GM12864 (cell line): ENCODE measurements around the gene SCN1A.
"Not testable (repeated sequence)": the region's sequence is repeated elsewhere in the genome, so short reads cannot be mapped to it uniquely, and the experiment has no call there.

Source experiments
- DNase-seq: peaks from one replicate; pipeline ENCODE4 v3.0.0-alpha.2; 2011; ENCODE audit warnings: low read depth
- H3K4me3 ChIP-seq: 2 replicates; pipeline ENCODE4 v1.5.1; 2011; ENCODE audit warnings: mild to moderate bottlenecking, low read depth, low read length, control low read depth
- TF ChIP-seq, protein P1 (sequence below): IDR thresholded peaks from 2 replicates; pipeline ENCODE4 v1.5.1; 2011; ENCODE audit warnings: low read depth, mild to moderate bottlenecking, moderate library complexity, low read length, control low read depth, inconsistent platforms; ENCODE audit errors: missing control alignments

Gene SCN1A

DNA sequence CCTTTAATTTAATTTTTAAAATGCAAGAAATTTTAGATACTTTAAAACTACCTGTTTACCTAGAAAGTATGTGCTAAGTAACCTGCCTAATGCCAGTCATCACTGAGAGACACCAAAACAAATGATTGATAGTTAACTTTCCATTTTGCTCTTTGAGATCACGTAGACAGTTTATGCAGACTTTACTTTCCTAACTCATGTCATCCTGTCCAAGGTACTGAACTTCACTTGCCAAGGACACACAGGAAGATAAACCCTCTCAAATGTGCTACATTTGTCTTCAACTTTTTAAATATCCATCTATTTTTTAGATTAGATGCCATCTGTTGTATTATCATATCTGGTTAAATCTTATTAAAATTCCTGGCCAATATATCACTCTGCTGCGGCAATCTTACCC, 20.1 kb upstream of the SCN1A start:
- TF ChIP-seq, protein P1, sequence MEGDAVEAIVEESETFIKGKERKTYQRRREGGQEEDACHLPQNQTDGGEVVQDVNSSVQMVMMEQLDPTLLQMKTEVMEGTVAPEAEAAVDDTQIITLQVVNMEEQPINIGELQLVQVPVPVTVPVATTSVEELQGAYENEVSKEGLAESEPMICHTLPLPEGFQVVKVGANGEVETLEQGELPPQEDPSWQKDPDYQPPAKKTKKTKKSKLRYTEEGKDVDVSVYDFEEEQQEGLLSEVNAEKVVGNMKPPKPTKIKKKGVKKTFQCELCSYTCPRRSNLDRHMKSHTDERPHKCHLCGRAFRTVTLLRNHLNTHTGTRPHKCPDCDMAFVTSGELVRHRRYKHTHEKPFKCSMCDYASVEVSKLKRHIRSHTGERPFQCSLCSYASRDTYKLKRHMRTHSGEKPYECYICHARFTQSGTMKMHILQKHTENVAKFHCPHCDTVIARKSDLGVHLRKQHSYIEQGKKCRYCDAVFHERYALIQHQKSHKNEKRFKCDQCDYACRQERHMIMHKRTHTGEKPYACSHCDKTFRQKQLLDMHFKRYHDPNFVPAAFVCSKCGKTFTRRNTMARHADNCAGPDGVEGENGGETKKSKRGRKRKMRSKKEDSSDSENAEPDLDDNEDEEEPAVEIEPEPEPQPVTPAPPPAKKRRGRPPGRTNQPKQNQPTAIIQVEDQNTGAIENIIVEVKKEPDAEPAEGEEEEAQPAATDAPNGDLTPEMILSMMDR, result no peak
- DNase-seq, result no peak
- H3K4me3 ChIP-seq, result no peak overlapping the region

DNA sequence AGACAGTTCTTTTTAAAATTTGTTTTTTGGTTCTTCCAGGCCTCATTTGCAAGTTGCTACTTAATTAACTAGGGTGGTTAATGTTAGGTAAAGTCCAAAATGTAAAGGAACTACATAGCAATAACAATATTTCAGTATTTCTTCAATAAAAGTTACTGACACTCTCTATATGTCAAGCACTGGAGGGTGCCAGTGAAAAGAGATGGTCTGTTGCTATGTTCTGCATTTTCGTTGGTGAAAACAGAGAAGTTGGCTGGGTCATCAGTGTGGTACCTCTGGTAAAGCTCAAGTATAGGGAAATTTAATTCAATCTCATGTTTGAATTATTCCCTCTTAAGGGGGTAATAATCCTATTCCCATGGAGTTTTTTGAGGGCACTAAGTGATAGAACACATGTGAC, 16.3 kb upstream of the SCN1A start:
- no peak overlapping the region for H3K4me3 ChIP-seq
- TF ChIP-seq, protein P1, result no peak
- no peak for DNase-seq

DNA sequence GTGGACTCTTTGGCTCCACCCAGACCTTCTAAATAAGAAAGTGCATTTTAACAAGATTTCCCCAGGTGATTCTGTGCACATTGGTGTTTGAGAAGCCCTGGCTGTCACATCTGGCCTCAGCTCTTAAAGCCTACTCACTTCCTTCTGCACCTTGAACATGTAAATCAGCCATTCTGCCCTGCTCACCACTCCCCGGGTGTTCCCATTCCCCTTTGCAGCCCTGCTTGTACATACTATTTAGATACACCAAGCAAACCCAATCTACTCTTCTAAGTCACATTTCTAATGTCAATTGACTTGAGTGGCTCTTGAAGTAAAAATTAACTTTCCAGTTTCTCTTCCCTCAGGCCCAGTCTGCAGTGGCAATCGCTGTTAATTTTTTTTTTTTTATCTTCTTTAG, 13.1 kb upstream of the SCN1A start:
- TF ChIP-seq, protein P1, result no peak
- H3K4me3 ChIP-seq, result no peak overlapping the region
- no peak for DNase-seq

DNA sequence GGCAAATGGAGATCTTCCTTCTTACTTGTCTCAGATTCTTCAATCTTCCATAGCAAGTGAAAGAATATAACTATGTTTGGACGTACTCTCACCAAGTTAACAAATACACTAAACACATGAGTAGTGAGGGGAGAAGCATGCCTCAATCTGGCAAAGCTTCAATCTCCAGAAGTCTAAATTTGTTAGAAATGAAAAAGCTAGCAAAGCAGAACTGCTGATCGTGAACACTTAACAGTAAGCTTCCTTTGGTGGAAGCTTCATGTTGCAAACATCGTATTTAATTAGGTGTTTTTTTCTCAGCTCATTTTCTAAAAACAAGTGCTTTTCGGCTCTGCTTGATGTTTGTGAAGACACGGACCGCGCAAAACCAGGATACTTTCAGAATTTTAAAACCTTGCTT, 12.7 kb upstream of the SCN1A start:
- no peak overlapping the region for H3K4me3 ChIP-seq
- no peak for DNase-seq
- TF ChIP-seq, protein P1, result no peak

DNA sequence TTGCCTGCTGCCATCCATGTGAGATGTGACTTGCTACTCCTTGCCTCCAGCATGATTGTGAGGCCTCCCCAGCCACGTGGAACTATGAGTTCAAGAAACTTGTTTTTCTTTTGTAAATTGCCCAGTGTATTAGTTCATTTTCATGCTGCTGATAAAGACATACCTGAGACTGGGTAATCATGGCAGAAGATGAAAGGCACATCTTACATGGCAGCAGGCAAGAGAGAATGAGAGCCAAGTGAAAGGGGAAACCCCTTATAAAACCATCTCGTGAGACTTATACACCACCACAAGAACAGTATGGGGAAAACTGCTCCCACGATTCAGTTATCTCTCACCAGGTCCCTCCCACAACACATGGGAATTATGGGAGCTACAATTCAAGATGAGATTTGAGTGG, 11.7 kb upstream of the SCN1A start:
- not testable (repeated sequence) for DNase-seq, H3K4me3 ChIP-seq

DNA sequence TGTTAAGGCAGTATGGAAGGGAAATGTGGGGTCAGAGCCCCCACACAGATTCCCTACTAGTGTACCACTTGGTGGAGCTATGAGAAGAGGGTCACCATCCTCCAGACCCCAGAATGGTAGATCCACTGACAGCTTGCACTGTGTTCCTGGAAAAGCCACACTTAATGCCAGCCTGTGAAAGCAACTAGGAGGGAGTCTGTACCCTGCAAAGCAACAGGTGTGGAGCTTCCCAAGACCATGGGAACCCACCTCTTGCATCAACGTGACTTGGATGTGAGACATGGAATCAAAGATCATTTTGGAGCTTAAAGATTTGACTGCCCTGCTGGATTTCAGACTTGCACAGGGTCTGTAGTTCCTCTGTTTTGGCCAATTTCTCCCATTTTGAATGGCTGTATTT, 10.8 kb upstream of the SCN1A start:
- no peak for DNase-seq
- H3K4me3 ChIP-seq, result no peak overlapping the region
- TF ChIP-seq, protein P1, result no peak

DNA sequence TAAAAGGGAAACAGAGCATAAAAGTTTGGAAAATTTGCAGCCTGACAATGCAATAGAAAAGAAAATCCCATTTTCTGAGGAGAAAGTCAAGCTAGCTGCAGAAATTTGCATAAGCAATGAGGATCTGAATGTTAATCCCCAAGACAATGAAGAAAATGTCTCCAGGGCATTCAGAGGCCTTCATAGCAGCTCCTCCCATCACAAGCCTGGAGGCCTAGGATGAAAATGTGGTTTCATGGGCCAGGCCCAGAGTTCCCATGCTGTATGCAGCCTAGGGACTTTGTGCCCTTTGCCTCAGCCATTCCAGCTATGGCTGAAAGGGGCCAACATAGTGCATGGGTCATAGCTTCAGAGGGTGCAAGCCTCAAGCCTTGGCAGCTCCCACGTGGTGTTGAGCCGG, 10.3 kb upstream of the SCN1A start:
- TF ChIP-seq, protein P1, result no peak
- DNase-seq, result no peak
- no peak overlapping the region for H3K4me3 ChIP-seq

DNA sequence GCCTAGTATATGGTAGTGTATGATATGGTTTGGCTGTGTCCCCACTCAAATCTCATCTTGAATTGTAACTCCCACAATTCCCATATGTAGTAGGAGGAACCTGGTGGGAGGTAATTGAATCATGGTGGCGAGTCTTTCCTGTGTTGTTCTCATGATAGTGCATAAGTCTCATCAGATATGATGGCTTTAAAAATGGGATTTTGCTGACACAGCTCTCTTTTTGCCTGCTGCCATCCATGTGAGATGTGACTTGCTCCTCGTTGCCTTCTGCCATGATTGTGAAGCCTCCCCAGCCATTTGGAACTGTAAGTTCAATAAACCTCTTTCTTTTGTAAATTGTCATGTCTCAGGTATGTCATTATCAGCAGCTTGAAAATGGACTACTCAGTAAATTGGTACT, 9.5 kb upstream of the SCN1A start:
- H3K4me3 ChIP-seq, result no peak overlapping the region
- DNase-seq, result no peak
- TF ChIP-seq, protein P1, result no peak
